Left ventricle myocardium inferior (tissue), 1 donor: ENCODE results near the gene WDR20. TPM values are rescaled to one million over a fixed set of nuclear protein-coding genes. Genes with fewer than 3 reads are reported as not detected.

ENCODE experiments used
- DNase-seq: peaks from one replicate; pipeline ENCODE4 v3.0.0-alpha.2; 2020
- H3K27ac ChIP-seq: fragments of 200-600 bp; replicated peaks from 2 replicates; pipeline ENCODE4 v1.8.0; 2021
- H3K27me3 ChIP-seq: fragments of 200-600 bp; 2 replicates; pipeline ENCODE4 v1.8.0; 2021; ENCODE audit warnings: low read depth
- H3K36me3 ChIP-seq: fragments of 200-600 bp; 2 replicates; pipeline ENCODE4 v1.8.0; 2021
- H3K4me1 ChIP-seq: fragments of 200-600 bp; 2 replicates; pipeline ENCODE4 v1.8.0; 2021
- H3K4me3 ChIP-seq: fragments of 200-600 bp; 2 replicates; pipeline ENCODE4 v1.8.0; 2021; ENCODE audit warnings: mild to moderate bottlenecking, moderate library complexity
- H3K9me3 ChIP-seq: fragments of 200-600 bp; replicated peaks from 2 replicates; pipeline ENCODE4 v1.8.0; 2021
- intact Hi-C: fragments of 100-400 bp; cut with micrococcal nuclease; formaldehyde crosslinking; loops from one replicate; pipeline ENCODE4 v1.11.0; 2022
- total RNA-seq: library from RNA; stranded (reverse); fragmentation: NEBNext Ultra II Directional; extraction: Animal tissue kit (Norgen Biotek cat#: 25700); gene quantifications from one replicate; pipeline ENCODE4 v1.2.1, GENCODE V29; 2021
- TF ChIP-seq, protein P1 (sequence below): fragments of 200-600 bp; IDR thresholded peaks from 2 replicates; pipeline ENCODE4 v1.8.0; 2021; ENCODE audit warnings: antibody characterized with exemption, mild to moderate bottlenecking, borderline replicate concordance
- donor health status: DM: no; HTN: yes; CAD: no; lungs with severe emphysema.

WDR20 gene
- total RNA-seq, 1 donor from 2014 or later: 20.9 TPM

DNA sequence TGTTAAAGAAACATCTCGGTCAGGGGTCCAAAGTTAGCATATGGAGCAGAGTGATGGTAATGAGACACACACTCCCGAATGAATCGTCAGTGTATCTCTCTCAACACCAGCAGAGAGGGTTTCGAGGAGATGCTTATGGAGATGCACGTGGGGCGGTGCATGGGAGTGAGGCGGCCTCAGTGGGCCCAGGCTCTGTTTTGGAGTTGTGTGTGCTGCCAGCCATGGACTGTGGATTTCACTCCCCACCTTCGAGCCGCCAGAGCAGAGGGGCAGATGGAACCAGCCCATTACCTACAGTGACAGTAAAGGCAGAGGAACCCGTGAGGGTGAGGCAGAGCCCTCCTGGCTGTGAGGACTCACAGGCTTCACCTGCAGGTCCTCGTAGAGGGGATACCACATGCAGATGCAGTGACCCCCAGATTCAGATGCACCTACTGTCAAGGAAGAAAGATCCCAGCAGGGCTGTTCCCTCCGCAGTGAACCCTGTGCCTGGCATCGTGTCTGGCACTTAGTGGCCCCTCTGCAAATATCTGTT lies 68.2 kb downstream of the WDR20 start:
- Histone ChIP-seq H3K4me1 (peaks cover 28% of the 10 kb centered on the region), H3K27me3 (no peaks in the 10 kb centered on the region), H3K36me3 (peaks cover 61% of the 10 kb centered on the region), H3K27ac (no peak overlapping the region), H3K9me3 (no peaks in the 10 kb centered on the region), H3K4me3 (no peak overlapping the region)
- TF ChIP-seq, protein P1, sequence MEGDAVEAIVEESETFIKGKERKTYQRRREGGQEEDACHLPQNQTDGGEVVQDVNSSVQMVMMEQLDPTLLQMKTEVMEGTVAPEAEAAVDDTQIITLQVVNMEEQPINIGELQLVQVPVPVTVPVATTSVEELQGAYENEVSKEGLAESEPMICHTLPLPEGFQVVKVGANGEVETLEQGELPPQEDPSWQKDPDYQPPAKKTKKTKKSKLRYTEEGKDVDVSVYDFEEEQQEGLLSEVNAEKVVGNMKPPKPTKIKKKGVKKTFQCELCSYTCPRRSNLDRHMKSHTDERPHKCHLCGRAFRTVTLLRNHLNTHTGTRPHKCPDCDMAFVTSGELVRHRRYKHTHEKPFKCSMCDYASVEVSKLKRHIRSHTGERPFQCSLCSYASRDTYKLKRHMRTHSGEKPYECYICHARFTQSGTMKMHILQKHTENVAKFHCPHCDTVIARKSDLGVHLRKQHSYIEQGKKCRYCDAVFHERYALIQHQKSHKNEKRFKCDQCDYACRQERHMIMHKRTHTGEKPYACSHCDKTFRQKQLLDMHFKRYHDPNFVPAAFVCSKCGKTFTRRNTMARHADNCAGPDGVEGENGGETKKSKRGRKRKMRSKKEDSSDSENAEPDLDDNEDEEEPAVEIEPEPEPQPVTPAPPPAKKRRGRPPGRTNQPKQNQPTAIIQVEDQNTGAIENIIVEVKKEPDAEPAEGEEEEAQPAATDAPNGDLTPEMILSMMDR: no peak
- DNase-seq: no peak
- intact Hi-C loops: no loop called here

DNA sequence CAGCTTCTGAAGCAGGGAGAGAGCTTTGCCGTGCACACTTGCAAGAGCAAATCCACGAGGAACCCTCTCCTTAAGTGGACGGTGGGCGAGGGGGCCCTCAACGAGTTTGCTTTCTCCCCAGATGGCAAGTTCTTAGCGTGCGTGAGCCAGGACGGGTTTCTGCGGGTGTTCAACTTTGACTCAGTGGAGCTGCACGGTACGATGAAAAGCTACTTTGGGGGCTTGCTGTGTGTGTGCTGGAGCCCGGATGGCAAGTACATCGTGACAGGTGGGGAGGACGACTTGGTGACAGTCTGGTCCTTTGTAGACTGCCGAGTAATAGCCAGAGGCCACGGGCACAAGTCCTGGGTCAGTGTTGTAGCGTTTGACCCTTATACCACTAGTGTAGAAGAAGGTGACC lies 69.0 kb downstream of the WDR20 start:
- TF ChIP-seq, protein P1: no peak
- Histone ChIP-seq H3K9me3 (no peaks in the 10 kb centered on the region), H3K4me1 (peaks cover 20% of the 10 kb centered on the region), H3K27me3 (no peaks in the 10 kb centered on the region), H3K4me3 (no peak overlapping the region), H3K27ac (peak overlapping the region; percentile 51), H3K36me3 (peaks cover 64% of the 10 kb centered on the region)
- intact Hi-C loops: no loop called here
- no peak for DNase-seq

DNA sequence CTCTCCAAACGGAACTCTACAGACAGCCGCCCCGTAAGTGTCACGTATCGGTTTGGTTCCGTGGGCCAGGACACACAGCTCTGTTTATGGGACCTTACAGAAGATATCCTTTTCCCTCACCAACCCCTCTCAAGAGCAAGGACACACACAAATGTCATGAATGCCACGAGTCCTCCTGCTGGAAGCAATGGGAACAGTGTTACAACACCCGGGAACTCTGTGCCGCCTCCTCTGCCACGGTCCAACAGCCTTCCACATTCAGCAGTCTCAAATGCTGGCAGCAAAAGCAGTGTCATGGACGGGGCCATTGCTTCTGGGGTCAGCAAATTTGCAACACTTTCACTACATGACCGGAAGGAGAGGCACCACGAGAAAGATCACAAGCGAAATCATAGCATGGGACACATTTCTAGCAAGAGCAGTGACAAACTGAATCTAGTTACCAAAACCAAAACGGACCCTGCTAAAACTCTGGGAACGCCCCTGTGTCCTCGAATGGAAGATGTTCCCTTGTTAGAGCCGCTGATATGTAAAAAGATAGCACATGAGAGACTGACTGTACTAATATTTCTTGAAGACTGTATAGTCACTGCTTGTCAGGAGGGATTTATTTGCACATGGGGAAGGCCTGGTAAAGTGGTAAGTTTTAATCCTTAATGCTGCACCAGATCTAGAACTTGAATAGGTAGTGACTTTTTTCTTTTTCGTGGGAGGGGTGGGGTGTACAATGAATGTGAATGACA lies 69.7 kb downstream of the WDR20 start:
- Histone ChIP-seq H3K27me3 (no peaks in the 10 kb centered on the region), H3K4me3 (no peak overlapping the region), H3K9me3 (no peaks in the 10 kb centered on the region), H3K4me1 (peaks cover 22% of the 10 kb centered on the region), H3K36me3 (peaks cover 59% of the 10 kb centered on the region), H3K27ac (peak overlapping the region; percentile 51)
- DNase-seq: no peak
- TF ChIP-seq, protein P1: peak; percentile 55
- intact Hi-C loops: no loop called here

DNA sequence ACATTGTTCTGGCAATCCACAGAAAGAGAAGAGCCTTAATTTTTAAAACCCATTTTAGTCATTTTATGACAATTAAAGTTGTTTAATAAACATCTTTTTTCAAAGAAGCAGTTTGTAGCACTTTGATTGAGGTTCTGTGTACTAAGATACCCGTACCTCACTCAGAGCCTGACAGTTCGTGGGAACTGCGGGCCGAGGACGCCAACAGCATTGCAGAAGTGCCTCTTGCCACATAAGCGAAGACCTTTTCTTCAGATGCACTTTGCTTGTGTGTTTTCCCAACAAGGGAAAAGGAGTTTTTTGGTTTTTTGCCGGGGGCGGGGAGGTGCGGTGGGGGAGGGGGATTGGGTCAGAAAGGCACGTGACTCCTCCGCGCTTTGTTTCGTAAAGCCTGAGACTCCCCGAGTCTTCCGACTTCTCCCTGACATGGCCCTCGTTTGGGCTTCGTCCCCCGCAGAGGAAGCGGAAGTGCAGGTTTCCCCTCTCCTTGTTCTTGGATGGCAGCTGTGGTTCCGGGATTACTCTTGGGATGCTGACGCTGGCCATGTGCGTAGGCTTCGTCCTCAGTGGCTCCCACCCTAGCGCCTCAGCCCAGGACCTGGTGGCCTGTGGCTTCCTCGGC lies 70.8 kb downstream of the WDR20 start:
- intact Hi-C loops: no loop called here
- H3K9me3 ChIP-seq: no peaks in the 10 kb centered on the region
- no peaks in the 10 kb centered on the region for H3K27me3 ChIP-seq
- no peak for DNase-seq
- H3K36me3 ChIP-seq: peaks cover 48% of the 10 kb centered on the region
- no peak overlapping the region for H3K27ac ChIP-seq
- H3K4me3 ChIP-seq: no peak overlapping the region
- TF ChIP-seq, protein P1: no peak
- H3K4me1 ChIP-seq: peaks cover 28% of the 10 kb centered on the region

DNA sequence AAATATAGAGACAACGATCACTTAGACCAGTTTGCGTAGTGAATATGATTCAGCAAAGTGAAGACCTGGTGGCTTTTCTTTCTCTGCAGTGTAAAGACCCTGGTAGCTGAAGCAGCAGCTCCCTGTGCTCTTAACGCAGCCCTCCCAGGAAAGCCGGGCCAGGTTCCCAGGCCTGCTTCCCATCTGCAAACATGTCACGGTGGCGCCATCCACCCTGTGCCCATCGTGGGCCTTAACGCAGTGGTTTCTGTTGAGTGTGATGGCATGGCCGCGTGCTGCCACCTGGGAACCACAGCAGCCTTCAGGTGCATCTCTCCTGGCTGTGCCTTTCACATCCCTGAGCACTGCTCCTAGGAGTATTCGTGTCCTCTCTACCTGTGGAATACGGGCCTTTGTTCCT lies 71.5 kb downstream of the WDR20 start:
- intact Hi-C loops: no loop called here
- H3K27me3 ChIP-seq: no peaks in the 10 kb centered on the region
- peaks cover 46% of the 10 kb centered on the region for H3K36me3 ChIP-seq
- DNase-seq: no peak
- H3K9me3 ChIP-seq: no peaks in the 10 kb centered on the region
- TF ChIP-seq, protein P1: no peak
- H3K27ac ChIP-seq: no peak overlapping the region
- peaks cover 36% of the 10 kb centered on the region for H3K4me1 ChIP-seq
- H3K4me3 ChIP-seq: no peak overlapping the region
